Bronchial epithelial cell (primary cell): Measurements from ENCODE around the gene EXOC6B. TPM values are rescaled to one million over a fixed set of nuclear protein-coding genes. Genes with fewer than 3 reads are reported as not detected.

ENCODE experiments used
- DNase-seq: peaks from one replicate; pipeline ENCODE4 v3.0.0-alpha.2; 2010; ENCODE audit warnings: low read depth
- FAIRE-seq: peaks from 2 replicates; lab custom pipeline; 2011; peaks lifted over from hg19 to GRCh38; lab: Jason Lieb, UNC
- H3K27me3 ChIP-seq: 2 replicates; pipeline ENCODE4 v1.5.1; 2011; ENCODE audit warnings: low read length; ENCODE audit not compliant: control insufficient read depth, insufficient read depth
- H3K36me3 ChIP-seq: 2 replicates; pipeline ENCODE4 v1.5.1; 2011; ENCODE audit warnings: low read length; ENCODE audit not compliant: control insufficient read depth, insufficient read depth
- H3K4me3 ChIP-seq: 2 replicates; pipeline ENCODE4 v1.5.1; 2011; ENCODE audit warnings: mild to moderate bottlenecking, low read depth, low read length, control low read depth
- CTCF ChIP-seq: IDR thresholded peaks from 2 replicates; pipeline ENCODE4 v1.5.1; 2011; ENCODE audit warnings: mild to moderate bottlenecking, moderate library complexity, low read length, control low read depth, inconsistent platforms; ENCODE audit not compliant: insufficient read depth, severe bottlenecking
- total RNA-seq: library from RNA; depleted of rRNA; stranded (reverse); fragments of >200 nt; gene quantifications from 2 replicates; pipeline ENCODE4 v1.2.1, GENCODE V29; 2014

The EXOC6B gene
- total RNA-seq, 1 donor from 2014 or later, result 26.9 TPM

- no peak for FAIRE-seq
- no peaks in the 10 kb centered on the region for H3K27me3 ChIP-seq
These were observed 298.4 kb downstream of the EXOC6B start for GRCh38 chr2:72527424-72527823.

GRCh38 chr2:72526623-72527022 lies 299.2 kb downstream of the EXOC6B start:
- TF ChIP-seq CTCF, result no peak
- Histone ChIP-seq H3K27me3 (no peaks in the 10 kb centered on the region), H3K36me3 (no peaks in the 10 kb centered on the region), H3K4me3 (no peak overlapping the region)
- no peak for FAIRE-seq
- DNase-seq, result no peak

More at GRCh38 chr2:72527424-72527823, 298.4 kb downstream of the EXOC6B start:
- Histone ChIP-seq H3K36me3 (no peaks in the 10 kb centered on the region), H3K4me3 (no peak overlapping the region)
- DNase-seq, result no peak
- no peak for TF ChIP-seq CTCF

DNA sequence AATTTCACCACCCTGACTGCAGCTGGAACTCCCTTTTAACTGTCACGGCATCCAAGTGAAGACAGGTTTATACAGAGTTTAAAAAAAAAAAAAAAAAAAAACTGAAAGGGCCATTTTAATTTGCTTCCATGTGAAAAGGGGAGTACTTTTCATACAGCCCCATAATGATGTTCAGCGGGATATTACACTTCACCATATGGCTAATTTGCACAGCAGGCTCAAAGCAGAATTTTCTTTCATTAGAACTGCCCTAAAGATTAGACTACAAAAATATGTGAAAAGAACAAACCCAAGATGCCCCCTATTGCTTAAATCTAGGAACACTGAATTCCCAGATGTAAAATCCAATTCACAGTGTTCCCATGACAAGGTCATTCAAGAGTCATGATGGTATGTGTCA lies 301.8 kb downstream of the EXOC6B start:
- DNase-seq (no peak), FAIRE-seq (no peak)
- TF ChIP-seq CTCF, result no peak
- Histone ChIP-seq H3K36me3 (no peaks in the 10 kb centered on the region), H3K27me3 (no peaks in the 10 kb centered on the region), H3K4me3 (no peak overlapping the region)

DNA sequence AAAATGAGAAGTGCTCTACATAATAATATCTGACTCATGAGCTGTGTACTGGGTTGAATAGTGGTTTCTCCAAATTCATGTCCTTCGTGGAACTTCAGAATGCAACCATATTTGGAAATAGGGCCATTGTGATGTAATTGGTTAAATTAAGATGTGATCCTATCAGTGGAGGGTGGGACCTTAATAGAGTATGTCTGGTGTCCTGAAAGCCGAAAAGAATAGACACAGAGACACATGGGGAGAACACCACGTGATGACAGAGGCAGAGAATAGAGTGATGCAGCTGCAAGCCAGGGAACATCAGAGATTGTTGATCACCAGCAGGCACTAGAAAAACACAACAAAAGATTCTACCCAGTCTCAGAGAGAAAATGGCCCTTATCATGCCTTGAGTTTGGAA lies 310.1 kb downstream of the EXOC6B start:
- DNase-seq, result no peak
- Histone ChIP-seq H3K27me3 (no peaks in the 10 kb centered on the region), H3K36me3 (no peaks in the 10 kb centered on the region), H3K4me3 (no peak overlapping the region)
- no peak for TF ChIP-seq CTCF
- FAIRE-seq, result no peak

DNA sequence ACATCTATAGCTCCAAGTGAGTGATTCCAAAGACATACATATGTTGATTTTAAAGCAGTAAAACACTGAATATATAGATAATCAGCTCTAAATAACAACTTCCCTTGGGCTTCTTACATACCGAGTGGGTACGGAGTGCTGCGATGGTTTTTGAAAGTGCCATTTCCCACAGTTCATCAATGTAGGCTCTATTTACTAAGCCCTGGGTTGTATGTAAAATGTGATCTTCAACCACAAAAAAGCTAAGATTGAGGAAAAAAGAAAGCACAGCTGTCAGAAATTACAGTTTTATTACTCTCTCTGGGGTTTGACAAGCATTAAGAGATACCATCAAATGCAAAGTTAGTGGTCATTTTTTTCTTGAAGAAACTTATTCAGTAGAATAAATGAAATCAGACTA lies 312.8 kb downstream of the EXOC6B start:
- no peak overlapping the region for H3K4me3 ChIP-seq
- FAIRE-seq (no peak), DNase-seq (no peak)
- H3K27me3 ChIP-seq, result no peaks in the 10 kb centered on the region
- TF ChIP-seq CTCF, result no peak
- no peaks in the 10 kb centered on the region for H3K36me3 ChIP-seq

DNA sequence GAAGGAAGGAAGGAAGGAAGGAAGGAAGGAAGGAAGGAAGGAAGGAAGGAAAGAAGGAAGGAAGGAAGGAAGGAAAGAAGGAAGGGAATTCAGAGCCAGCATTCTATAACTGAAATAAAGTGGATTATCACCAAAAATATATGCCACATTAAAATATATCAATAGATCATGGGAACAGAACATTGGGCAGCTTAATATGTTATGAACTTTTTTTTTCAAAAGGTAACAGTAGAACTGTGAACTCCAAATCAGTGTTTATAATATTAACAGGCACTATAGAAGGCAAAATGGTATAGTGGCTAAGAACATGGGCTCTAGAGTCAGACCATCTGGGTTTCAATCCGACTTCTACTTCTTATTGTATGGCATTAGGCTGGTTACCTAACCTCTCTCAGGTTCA lies 313.5 kb downstream of the EXOC6B start:
- DNase-seq (no peak), FAIRE-seq (no peak)
- Histone ChIP-seq H3K4me3 (no peak overlapping the region), H3K36me3 (no peaks in the 10 kb centered on the region), H3K27me3 (no peaks in the 10 kb centered on the region)
- no peak for TF ChIP-seq CTCF
